Measurements from ENCODE around the gene RARS2.

RARS2 gene

DNA sequence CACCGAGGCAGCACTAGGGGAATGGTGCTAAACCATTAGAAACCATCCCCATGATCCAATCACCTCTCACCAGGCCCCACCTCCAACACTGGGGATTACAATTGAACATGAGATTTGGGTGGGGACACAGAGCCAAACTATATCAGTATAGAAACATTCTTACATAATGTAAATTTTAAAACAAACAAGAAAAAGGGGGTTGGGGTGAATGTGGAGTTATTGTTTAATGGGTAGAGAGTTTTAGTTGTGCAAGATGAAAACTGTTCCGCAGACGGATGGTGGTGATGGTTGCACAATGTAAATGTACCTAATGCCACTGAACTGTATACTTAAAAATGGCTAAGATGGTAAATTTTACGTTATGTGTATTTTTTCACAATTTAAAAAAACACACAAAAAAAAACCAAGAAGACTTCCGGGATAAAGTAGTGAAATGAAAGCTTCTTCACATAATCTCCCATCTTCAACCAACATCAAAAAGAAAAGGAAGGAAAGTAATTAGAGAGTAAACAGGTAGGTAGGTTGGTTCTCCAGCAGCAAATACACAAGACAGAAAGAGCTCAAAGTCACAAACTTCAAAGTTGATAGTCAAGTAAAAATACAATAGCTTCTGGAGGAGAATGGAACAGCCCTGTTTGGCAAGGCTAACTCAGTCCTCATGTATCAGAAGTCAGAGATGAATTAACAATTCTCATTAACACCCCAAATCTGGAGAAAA, 16.3 kb downstream of the RARS2 start:
- no peak for DNase-seq (ENCODE audit: low read depth)

DNA sequence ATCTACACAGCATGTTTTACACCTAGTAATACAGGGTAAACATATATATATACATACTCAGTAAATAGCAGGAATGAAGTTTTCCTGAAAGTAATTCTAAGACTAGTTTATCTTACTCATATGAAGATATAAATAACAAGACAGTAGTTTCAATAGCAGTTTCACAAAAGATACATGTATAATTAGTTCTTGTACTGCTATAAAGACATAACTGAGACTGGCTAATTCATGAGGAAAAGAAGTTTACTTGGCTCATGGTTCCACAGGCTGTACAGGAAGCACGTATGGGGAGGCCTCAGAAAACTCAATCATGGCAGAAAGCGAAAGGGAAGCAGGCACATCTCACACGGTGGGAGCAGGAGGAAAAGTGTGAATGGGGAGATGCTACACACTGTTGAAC, 16.9 kb downstream of the RARS2 start:
- DNase-seq (ENCODE audit: low read depth) = no peak

DNA sequence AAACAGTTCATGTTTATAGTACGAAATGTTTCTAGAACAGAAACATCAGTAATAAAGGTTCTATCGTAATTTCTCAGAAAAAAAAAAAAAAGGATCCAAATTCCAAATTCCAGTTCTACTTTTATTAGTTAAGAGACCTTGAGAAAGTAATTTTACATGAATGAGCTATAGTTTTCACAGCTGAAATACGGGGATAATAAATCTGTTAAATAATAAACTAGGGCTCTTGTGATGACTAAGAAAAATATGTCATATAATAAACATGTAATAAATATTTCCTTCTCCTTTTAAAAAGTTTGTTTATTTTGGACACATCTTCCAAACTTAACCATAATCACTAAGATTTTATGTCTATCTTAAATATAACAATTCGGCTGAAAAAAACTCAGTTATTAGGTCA, 17.8 kb downstream of the RARS2 start:
- no peak for DNase-seq (ENCODE audit: low read depth)

DNA sequence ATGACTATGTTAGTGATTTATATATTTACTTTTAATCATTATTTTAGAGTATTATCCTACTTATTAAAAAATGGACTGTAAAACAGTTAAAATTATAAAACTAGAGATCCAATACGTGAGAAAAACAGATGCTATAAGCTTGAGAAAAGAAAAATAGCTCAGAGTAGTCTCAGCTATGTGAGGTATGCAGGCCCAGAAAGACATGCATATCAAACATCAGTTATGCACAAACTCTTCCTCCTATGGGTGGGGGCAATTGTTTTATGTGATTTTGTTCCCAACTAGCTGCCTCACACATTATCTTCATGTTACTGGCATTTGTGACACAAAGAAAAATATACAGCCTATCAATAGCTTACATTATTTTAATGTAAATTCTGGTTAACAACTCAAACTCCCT, 28.8 kb downstream of the RARS2 start:
- DNase-seq (ENCODE audit: low read depth) = no peak

DNA sequence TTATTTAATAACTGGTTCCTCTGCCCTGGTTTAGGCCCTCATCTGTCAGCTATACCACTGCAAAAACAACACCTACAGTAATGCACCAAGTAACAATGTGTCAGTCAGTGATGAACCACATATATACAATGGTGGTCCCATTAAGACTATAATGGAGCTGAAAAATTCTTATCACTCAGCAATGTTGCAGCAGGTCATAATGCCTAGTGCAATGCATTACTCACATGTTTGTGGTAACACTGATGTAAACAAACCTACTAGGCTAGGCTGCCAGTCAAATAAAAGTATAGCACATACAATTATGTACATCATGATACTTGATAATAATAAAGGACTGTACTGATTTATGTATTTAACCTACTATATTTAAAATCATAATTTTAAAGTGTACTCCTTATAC, 31.3 kb downstream of the RARS2 start:
- DNase-seq (ENCODE audit: low read depth) = no peak

DNA sequence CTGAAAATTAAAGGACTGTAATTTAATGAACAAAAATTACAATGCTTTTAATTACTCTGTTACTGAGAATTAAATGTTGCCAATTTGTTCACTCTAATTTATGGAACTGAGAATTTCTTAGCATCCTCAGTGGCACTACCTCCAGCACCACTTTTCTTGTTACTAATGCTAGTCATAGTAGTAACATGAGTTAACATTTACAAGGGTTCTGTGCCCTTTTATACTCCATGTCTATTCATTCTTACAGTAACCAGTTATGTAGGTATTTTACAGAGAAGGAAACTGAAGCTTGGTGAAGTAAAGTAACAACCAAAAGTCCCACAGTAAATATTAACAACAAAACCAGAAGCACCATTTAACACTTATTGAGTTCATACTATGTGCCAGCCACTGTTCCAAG, 34.3 kb downstream of the RARS2 start:
- no peak for DNase-seq (ENCODE audit: low read depth)

DNA sequence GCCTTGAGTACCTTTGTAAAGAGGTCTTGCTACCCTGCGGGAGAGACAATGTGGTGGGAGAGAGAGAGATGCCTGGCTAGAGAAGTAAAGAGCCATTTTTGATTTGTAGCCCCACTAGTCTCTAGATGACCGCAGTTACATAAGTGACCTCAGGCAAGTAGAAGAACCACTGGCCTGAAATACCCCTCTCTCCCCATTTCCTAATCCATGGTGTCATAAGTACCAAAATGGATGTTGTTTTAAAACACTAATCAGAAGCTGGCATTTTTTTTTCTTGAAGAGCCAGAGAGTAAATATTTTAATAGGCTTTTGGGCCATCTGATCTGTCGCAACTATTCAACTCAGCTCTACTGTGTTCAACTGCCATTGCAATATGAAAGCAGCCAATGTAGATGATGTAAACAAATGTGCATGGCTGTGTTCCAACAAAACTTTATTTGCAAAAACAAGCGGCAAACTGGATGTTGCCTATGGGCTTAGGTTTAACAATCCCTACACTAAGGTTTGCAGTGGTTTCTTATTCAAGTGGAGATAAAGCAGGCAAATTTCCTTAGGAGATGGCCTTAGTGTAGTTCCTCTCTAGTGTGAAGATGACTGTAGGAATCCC, 36.5 kb downstream of the RARS2 start:
- DNase-seq (ENCODE audit: low read depth) = no peak

DNA sequence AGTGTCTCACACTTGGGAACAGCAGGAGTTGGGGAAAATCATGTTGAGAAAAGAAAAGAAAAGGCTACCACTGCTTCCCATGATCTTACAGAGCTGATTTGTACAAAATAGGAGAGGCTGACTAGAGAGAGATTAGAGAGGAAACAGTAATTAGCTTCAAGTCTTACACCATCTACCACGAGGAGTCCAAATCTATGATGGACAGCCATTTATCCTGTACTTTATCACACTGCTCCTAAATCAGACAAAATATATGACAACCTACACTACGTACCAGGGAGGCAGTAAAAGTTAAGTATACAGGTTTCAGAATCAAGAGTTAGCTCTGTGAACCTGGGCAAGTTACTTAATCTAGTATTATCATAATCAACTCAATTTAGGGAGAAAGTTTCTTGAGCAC, 38.0 kb downstream of the RARS2 start:
- no peak for DNase-seq (ENCODE audit: low read depth)

DNA sequence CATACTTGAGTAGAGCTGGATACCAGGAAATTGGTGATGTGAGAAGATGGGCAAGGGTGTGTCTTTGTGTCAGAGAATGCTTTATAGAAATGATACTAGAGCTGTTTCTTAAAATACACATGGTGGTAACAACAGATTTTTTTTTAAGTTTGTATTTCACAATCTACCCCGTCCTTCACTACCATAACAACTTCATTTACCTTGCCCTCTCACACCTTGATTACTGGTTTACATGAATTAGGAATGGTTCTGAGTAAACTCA, 45.4 kb downstream of the RARS2 start:
- DNase-seq (ENCODE audit: low read depth) = no peak

DNA sequence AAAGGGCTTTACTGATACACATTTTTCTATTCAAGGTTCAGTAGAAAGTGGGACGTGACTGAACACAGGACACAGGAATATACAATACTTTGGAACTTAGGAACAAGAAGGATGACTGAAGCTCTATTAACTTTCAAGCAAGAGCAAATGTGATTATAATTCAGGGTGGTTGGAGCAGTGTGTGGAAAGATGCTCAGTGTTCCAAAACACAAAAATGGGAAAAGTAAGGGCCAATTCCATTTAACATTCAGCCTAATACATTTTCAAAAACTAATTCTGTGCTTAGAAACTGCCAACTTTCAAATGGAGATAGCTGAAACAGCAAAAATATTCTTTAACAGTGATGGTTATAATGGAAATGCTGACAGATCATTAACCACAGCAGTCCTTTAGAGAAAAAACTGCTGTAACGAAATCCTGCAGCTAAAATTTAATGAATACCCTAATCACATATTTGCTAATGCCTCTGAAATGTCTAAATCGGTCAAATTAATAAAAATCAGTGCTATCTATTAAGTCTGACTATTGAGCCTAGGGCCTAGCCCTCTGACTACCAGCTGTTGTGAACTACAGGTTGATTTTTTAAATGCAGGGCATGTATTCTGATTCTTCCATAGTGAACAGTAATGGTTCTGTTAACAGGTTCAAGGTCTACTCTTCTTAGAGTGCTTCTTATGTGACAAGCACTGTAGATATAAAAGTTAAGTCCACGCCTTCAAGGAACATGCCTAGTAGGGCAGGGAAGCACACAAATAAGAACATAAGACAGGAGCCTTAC, 45.9 kb downstream of the RARS2 start:
- no peak for DNase-seq (ENCODE audit: low read depth)

DNA sequence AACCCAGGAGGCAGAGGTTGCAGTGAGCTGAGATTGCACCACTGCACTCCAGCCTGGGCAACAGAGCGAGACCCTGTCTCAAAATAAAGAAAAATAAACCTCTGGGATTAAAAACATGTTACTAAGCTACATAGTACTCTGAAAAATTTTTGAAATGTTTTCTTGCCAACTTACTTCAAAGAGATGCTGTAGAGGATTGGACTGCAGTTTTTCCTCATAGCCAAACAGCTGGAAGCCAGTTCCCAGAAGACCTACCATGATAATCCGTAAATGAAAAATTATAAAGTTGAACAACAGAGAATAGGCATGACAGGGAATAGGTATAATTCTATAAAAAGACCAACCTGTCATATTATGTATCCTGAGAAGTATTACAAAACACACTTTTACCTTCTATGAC, 48.0 kb downstream of the RARS2 start:
- no peak for DNase-seq (ENCODE audit: low read depth)

DNA sequence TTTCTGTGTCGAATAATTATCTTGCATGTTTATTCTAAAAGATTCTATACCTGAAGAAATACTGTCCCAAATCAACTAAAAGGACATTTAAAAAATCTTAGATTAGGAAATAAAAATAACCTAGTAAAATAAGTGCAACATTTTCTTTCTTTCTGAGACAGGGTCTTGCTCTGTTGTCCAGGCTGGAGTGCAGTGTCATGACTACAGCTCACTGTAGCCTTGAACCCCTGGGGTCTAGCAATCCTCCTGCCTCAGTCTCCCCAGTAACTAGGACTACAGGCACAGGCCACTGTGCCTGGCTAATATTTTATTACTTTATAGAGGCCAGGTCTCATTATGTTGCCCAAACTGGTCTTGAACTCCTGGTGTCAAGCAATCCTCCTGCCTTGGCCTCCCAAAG, 48.7 kb downstream of the RARS2 start:
- no peak for DNase-seq (ENCODE audit: low read depth)

DNA sequence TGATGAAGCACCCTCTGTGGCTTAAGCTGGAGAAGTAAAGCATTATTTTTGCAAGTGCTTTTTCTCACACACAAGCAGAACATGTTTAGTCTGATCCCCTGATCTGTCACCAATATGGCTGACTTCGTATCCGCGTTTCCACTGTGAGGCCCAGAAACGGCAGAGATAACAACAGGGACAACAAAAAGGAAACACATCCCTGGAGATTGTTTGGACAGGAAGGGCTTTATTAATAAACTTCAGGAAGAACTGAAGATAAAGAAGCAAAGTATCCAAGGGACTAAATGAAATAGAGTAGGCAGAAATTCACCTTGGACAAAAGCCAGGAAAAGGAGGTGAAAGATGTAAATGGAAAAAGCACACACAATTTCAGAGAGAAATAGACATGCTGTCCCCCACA, 49.2 kb downstream of the RARS2 start:
- no peak for DNase-seq (ENCODE audit: low read depth)

DNA sequence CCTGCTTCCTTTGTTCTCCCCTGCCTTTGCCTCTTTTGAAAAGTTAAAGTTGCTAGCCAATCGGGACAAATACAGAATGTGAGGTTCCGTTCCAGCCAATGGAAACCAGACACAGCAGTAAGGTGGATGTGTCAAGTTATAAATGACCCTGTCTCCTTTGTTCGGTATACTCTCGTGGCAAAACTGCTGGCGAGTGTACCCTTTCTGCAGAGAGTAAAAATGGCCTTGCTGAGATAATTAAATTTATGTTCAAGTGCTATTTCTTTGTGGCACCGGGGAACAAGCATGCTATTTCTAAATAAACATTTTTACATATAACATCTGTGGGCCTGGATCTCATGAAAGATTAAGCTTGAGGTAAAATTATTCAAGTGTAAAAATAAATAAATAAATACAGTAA, 50.2 kb downstream of the RARS2 start:
- DNase-seq (ENCODE audit: low read depth) = no peak

DNA sequence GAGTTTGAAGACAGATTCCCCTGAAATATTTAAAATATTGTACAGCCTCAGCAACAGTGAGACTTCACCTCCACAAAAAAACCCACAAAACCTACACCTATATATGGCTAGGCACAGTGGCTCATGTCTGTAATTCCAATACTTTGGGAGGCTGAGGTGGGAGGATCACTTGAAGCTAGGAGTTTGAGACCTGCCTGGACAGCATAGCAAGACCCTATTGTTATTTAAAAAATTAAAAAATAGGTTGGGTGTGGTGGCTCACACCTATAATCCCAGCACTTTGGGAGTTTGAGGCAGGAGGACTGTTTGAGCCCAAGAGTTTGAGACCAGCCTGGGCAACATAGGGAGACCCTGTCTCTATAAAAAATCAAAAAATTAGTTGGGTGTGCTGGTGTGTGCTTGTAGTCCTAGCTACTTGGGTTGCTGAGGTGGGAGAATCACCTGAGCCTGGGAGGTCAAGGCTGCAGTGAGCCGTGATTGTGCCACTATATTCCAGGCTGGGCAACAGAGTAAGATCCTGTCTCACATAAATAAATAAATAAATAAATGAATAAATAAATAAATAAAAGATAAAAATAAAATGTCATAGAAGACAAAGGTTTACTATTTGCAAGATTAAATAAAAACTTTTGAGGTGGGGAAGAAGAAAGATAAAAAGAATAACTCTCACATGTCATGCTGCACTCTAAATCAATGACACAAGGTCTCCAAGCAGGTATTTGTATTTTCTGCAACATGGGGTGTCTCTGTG, 51.1 kb downstream of the RARS2 start:
- DNase-seq (ENCODE audit: low read depth) = no peak

DNA sequence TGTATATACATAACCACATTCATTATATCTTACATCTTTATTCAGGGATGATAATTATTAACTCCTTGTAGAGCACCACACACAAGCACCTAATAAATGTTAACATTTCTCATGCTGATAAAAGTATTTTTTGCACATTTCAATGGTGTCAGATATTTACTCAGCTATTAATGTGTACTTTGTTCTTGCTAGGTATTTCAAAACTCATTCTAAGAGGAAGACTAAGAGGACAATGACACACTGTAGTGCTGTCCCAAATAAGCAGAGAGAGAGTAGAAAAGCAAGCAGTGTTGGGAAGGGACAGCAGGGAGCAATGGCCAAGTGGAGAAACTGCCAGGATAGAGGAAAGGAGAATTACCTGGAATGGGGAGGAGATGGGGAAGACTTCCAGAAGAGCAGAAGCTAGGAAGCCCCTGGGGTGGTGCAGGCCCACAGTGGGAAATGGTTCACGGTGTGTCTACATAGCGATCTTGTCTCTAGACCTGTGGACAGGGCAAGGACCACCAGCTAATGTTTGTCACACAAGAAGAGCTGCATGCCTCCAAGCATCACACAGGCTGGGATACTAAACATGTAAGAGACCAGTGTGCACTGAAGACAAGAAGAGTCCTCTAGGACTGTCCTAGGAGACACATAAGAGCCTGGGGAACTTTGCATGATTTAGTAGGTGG, 55.3 kb downstream of the RARS2 start:
- DNase-seq (ENCODE audit: low read depth) = no peak

DNA sequence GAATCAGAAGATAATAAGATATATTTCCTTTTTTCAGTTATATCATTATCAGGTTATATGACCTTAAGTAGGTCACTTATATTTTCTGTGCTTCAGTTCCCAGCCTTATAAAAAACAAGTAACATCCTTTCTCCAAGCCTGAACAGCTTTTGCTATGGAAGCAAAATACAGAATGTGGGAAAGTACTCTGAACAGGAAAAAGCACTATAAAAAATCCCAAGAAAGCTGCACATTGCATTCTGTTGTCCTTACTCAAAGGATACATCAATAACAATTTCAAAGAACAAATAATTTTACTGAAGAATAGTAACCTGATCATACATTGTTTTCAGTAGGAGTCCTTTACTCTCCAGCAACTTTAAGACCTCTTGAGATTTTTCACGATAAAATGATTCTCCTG, 60.6 kb downstream of the RARS2 start:
- DNase-seq (ENCODE audit: low read depth) = no peak

DNA sequence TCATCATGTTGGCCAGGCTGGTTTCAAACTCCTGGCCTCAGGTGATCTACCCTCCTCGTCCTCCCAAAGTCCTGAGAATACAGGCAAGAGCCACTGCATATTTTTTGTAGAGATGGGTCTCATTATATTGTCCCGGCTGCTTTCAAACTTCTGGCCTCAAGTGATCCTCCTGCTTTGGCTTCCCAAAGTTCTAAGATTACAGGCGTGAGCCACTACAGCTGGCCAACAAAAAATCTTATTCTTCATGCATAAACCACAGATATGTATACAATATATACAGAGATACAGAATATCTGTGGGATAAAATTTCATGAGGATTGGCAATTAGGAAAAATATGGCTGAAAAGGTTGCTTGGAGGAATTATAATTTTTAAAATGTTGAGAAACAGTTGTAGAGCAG, 67.1 kb downstream of the RARS2 start:
- DNase-seq (ENCODE audit: low read depth) = no peak

DNA sequence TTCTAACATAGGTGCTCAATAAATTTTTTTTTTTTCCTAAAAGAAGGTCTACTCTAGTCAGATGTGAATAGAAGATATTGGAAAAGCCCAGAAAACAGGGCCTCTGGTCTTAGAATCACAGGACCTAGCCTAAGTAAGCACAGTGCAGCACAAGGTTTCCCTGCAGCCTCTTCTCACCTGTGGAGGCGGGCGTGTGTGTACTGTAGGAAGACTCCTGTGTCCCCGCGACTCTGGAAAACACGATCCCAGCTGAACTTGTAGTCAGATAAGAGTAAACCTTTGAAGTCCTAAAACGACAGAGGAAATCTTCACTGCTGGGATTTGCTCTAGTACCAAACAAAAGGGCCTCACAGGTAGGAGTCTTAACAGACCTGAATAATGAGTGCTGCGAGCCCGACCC, 71.3 kb downstream of the RARS2 start:
- DNase-seq (ENCODE audit: low read depth) = no peak

DNA sequence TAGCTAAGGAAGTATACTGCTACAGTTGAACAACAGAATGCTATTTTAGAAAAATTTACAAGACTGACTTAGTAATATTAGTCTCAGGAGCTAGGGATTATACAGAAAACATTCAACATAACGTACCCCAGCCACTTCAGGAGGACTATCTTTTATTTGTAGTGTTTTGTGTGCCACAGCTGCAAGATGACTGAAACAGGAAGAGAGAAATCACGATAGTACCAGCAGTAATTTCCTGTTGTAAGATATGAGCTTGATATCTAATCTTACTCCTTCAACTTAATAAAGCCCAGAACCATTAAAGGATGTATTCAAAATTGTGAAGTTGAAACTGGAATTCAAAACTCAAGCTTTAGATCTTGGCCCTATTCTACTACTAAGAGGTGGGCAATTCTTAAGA, 75.0 kb downstream of the RARS2 start:
- DNase-seq (ENCODE audit: low read depth) = no peak

DNA sequence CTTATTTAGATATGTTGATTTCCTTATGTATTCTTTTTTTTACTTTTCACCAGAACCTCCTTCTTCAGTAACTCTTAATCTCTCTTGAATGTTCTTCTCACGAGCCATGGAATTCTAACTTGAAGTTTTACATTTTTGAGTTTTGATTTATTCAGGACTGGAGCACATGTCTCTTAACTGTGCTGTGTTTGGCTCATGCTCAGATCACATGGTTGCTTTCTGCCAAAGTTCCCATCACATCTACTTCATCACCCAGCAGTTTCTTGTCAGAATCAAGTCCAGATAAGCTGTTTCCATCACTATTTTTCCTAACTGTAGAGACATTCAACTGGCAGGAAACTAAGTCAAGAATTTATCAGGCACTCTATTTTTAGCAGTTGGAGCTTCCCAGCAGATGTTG, 85.3 kb downstream of the RARS2 start:
- no peak for DNase-seq (ENCODE audit: low read depth)

DNA sequence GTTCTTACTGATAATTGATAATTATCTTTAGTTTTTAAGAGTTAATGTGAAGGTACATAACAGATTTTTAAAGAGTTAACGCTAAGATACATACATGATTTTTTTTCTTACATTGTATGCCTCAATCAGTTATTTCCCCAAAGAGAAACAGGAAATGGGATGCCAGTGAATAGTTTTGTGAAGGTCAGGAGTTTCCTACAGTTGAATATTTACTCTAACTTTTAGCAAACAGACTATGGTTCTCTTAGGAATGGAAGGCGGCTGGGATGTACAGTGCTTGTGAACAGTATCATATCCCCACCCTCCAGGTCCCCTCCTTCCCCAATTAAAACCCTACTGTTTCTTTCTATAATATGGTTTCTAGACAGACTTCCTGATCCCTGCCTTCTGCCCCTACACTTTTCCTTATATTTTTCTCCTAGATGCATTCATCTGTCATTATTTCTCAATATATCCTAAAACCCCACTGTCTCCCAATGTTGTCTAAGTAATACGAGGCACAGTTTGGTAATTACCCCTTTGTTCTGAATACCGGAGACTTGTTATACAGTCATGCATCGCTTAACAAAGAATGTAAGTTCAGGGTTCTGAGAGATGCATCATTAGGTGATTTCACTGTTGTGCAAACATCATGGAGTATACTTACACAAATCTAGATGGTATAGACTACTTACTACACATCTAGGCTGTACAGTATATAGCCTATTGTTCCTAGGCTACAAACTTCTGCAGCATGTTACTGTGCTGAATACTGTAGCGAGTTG, 87.8 kb downstream of the RARS2 start:
- no peak for DNase-seq (ENCODE audit: low read depth)

Measured in activated T-cell treated with anti-CD3 and anti-CD28 coated beads for 24 hours (primary cell).